ENCODE results near the gene TMEM30A. TPM values are rescaled to one million over a fixed set of nuclear protein-coding genes. Genes with fewer than 3 reads are reported as not detected.
A peak's percentile ranks its signal among the peaks of the same experiment; 100 is the strongest.

Gene TMEM30A
- total and polyA plus RNA-seq, 12 donors: 28.7 to 68.0 (median 51.0) TPM

DNA sequence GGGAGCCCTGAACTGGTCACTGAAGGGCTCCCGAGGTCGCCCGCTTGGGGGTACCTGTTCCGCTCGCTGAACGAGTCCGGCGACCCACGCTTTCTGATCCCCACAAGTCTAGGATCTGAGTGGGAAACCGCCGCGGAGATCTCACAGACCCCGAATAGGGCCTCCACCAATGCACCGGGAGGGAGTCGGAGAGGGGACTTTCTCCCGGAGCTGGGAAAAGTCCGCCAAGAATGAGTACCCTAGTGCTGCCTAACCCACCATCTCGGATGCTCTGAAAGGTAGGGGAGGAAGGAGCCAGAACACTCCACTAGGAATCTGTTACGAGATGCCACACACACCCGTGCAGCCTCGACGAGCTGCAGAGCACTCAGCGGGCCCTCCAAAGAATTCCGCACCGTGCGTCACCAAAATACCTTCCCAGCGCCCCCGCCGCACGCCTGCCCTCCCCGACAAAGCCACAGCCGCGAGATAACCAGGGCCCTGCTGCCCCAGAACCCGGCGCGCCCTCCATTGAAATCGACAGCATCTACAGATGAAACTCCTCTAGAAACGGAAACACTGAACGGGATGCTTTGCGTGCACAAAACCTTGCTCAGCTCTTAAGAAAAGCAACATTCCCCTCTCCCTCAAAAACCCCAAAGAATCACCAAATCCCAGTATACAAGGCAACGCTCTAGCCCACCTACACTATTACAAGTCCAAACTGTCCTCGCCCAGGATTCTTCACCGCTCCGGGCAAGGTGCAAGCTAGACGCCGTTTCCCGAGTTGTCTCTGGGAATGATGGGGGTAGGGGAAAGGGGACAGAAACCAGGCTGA, 79.4 kb downstream of the TMEM30A start:
- Histone ChIP-seq H3K36me3 (no peaks in the 10 kb centered on the region), H3K27me3 (peaks cover 0 to 99% (median 62%) of the 10 kb centered on the region in 7 donors), H3K9me3 (no peaks in the 10 kb centered on the region), H3K4me3 (peak overlapping the region; percentile 41 to 82 (median 61)), H3K27ac (peak overlapping the region; percentile 46 to 86 (median 70)), H3K4me1 (peaks cover 0 to 59% (median 38%) of the 10 kb centered on the region in 9 donors)
- intact Hi-C loops (cut with DNase I): loop anchor here (5.0 to 10.0 kb wide), 19 partner anchors 310 to 1530 kb away; no protein-coding TSS in a partner anchor
- TF ChIP-seq, protein P1, sequence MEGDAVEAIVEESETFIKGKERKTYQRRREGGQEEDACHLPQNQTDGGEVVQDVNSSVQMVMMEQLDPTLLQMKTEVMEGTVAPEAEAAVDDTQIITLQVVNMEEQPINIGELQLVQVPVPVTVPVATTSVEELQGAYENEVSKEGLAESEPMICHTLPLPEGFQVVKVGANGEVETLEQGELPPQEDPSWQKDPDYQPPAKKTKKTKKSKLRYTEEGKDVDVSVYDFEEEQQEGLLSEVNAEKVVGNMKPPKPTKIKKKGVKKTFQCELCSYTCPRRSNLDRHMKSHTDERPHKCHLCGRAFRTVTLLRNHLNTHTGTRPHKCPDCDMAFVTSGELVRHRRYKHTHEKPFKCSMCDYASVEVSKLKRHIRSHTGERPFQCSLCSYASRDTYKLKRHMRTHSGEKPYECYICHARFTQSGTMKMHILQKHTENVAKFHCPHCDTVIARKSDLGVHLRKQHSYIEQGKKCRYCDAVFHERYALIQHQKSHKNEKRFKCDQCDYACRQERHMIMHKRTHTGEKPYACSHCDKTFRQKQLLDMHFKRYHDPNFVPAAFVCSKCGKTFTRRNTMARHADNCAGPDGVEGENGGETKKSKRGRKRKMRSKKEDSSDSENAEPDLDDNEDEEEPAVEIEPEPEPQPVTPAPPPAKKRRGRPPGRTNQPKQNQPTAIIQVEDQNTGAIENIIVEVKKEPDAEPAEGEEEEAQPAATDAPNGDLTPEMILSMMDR (IDR thresholded peaks at IDR 0.05): no peak
- peak; percentile 31 to 37 for DNase-seq
- ATAC-seq: peak in 4 of 8 donors; percentile 5 to 12 (median 8)
- WGBS, 2 donors: 1% methylated on average over 47 of the region's 47 CpGs

GRCh38 chr6:75204217-75204958, 80.2 kb downstream of the TMEM30A start:
- Histone ChIP-seq H3K9me3 (no peaks in the 10 kb centered on the region), H3K4me1 (peaks cover 0 to 59% (median 38%) of the 10 kb centered on the region in 9 donors), H3K36me3 (no peaks in the 10 kb centered on the region), H3K27me3 (peaks cover 0 to 95% (median 65%) of the 10 kb centered on the region in 7 donors), H3K27ac (peak overlapping the region; percentile 46 to 86 (median 70)), H3K4me3 (peak overlapping the region; percentile 41 to 82 (median 61))
- intact Hi-C loops (cut with DNase I): loop anchor here in 7 of 10 donors (5.0 to 10.0 kb wide), 9 partner anchors 310 to 1530 kb away; no protein-coding TSS in a partner anchor
- ATAC-seq (peak in 3 of 8 donors; percentile 11 to 27 (median 15)), DNase-seq (peak; percentile 70 to 86)
- 1% methylated on average over 35 of the region's 35 CpGs for WGBS, 2 donors
- TF ChIP-seq, protein P1 (IDR thresholded peaks at IDR 0.05): peak; percentile 31 to 83 (median 71)

- Histone ChIP-seq H3K4me1 (peaks cover 0 to 57% (median 37%) of the 10 kb centered on the region in 9 donors), H3K27ac (peak overlapping the region in 7 of 10 donors; percentile 42 to 86 (median 69)), H3K36me3 (no peaks in the 10 kb centered on the region), H3K27me3 (peaks cover 0 to 88% (median 63%) of the 10 kb centered on the region in 7 donors), H3K9me3 (no peaks in the 10 kb centered on the region), H3K4me3 (peak overlapping the region in 7 of 10 donors; percentile 51 to 66 (median 61))
- 34 to 51% methylated on average over 5 of the region's 5 CpGs for WGBS, 2 donors
- TF ChIP-seq, protein P1 (IDR thresholded peaks at IDR 0.05): no peak
- ATAC-seq (no peak), DNase-seq (no peak)
- intact Hi-C loops (cut with DNase I): loop anchor here in 7 of 10 donors (5.0 to 10.0 kb wide), 9 partner anchors 309 to 1529 kb away; no protein-coding TSS in a partner anchor
These were observed 80.9 kb downstream of the TMEM30A start for GRCh38 chr6:75203721-75204120.

Other genes starting within 250 kb of the TMEM30A start
- gene COL12A1, start 78.7 kb downstream of the TMEM30A start, total RNA-seq: 10 to 100 TPM; 10.5 to 27.0 (median 19.0) TPM
- 1 to 10 TPM; 5.7 to 6.2 TPM for gene COL12A1, start 78.7 kb downstream of the TMEM30A start, polyA plus RNA-seq
- gene COX7A2, start 41.0 kb downstream of the TMEM30A start, total RNA-seq: 1,000 to 10,000 TPM in 7 of 10 donors, 100 to 1,000 TPM in 3; 789 to 1,205 (median 1,111) TPM
- gene COX7A2, start 41.0 kb downstream of the TMEM30A start, polyA plus RNA-seq: 100 to 1,000 TPM; 661 to 741 TPM
- gene FILIP1, start 209.0 kb upstream of the TMEM30A start, total RNA-seq: 100 to 1,000 TPM; 112 to 269 (median 205) TPM
- gene FILIP1, start 209.0 kb upstream of the TMEM30A start, polyA plus RNA-seq: 10 to 100 TPM; 16.8 to 73.2 TPM

All from heart right ventricle (tissue), 16 donors.